ENCODE results near the gene ZBTB40. TPM values are rescaled to one million over a fixed set of nuclear protein-coding genes. Genes with fewer than 3 reads are reported as not detected.

The ZBTB40 gene
- polyA plus RNA-seq, 1 donor from 2014 or later: 5.0 TPM

GRCh38 chr1:22551591-22551990, 99.9 kb downstream of the ZBTB40 start:
- Mint-ChIP-seq H3K36me3 (peaks cover 2% of the 10 kb centered on the region), H3K27ac (no peak overlapping the region), H3K4me1 (peaks cover 0 to 2% (median 0%) of the 10 kb centered on the region in 3 donors), H3K4me3 (no peak overlapping the region), H3K27me3 (peaks cover 43% of the 10 kb centered on the region), H3K9me3 (no peaks in the 10 kb centered on the region)

GRCh38 chr1:22552021-22552420, 100.4 kb downstream of the ZBTB40 start:
- Mint-ChIP-seq H3K4me3 (no peak overlapping the region), H3K36me3 (peaks cover under 1% of the 10 kb centered on the region), H3K4me1 (peaks cover 0 to 4% (median 0%) of the 10 kb centered on the region in 3 donors), H3K9me3 (peaks cover 0 to 3% (median 0%) of the 10 kb centered on the region in 3 donors), H3K27ac (no peak overlapping the region), H3K27me3 (peaks cover 46% of the 10 kb centered on the region)

DNA sequence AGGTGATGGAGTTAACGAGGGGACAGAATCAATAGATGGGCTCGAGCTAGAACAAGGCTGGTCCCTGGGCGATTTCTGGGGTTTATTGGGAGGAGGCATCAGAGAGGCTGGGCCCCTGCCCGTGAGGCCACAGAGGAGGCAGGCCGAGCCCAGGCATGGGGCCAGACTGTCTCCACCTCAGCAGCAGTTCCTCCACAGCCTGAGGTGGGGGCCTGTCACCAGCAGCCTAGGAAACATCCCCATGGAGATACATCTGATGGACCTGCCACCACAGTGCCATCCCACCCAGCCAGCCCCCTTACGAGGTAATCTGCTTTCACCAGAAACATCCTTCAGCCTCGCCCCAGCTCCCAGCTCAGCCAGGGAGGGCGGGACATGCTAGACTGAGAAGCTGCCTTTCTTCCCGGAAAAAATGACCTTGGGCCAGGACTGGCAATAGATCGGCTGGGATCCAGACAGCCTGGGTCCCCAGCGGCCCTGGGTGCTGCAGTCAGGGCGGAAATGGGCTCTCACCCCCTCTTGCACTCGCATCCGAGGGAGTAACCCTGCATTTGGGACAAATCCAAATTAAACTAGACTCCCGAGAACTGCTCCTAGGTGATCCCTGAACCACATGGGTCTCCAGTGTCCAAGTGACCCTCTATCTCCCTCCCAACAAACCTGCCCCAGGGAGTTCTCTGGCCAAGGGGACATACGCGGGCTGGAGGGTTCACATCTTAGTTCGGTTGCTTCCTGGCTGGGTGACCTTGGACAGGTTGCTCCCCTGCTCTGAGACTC, 101.6 kb downstream of the ZBTB40 start:
- H3K27me3 Mint-ChIP-seq: peaks cover 52% of the 10 kb centered on the region
- H3K4me1 Mint-ChIP-seq: peaks cover 0 to 4% (median 0%) of the 10 kb centered on the region in 3 donors
- H3K36me3 Mint-ChIP-seq: no peaks in the 10 kb centered on the region

DNA sequence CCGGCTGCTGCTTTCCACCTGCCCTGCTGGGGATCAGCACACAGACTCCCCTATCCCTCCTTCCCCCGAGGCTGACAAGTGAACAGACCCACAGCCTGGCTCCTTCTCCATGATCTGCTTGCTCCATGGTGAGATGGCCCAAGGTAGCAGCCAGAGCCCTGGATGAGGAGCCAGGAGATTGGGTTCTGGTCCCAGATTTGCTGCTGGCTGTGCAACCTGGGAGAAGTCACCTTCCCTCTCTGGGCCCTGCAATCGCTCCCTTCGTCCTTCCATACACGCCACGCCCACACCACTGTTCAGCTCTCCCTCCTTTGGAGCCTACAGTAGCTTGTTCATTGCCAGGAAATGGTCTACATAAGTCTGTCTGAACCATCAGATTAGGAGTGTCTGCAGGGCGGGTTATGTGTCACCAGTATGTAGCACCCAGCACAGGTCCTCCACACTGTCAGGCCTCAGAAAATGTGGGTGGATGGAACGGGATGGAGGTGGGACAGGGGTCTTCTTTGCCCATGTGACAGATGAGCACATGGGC, 102.4 kb downstream of the ZBTB40 start:
- peaks cover 0 to 4% (median 0%) of the 10 kb centered on the region in 3 donors for H3K4me1 Mint-ChIP-seq
- peaks cover 0 to 3% (median 0%) of the 10 kb centered on the region in 3 donors for H3K9me3 Mint-ChIP-seq
- no peak overlapping the region for H3K27ac Mint-ChIP-seq
- H3K36me3 Mint-ChIP-seq: no peaks in the 10 kb centered on the region
- H3K4me3 Mint-ChIP-seq: no peak overlapping the region
- peaks cover 48% of the 10 kb centered on the region for H3K27me3 Mint-ChIP-seq

More for the DNA sequence above, 101.6 kb downstream of the ZBTB40 start:
- Mint-ChIP-seq H3K9me3 (peaks cover 0 to 3% (median 0%) of the 10 kb centered on the region in 3 donors), H3K4me3 (no peak overlapping the region), H3K27ac (no peak overlapping the region)

GRCh38 chr1:22555371-22555656, 103.7 kb downstream of the ZBTB40 start:
- no peak overlapping the region for H3K4me3 Mint-ChIP-seq
- peaks cover 0 to 3% (median 0%) of the 10 kb centered on the region in 3 donors for H3K9me3 Mint-ChIP-seq
- no peak overlapping the region for H3K27ac Mint-ChIP-seq
- H3K4me1 Mint-ChIP-seq: peaks cover 0 to 4% (median 0%) of the 10 kb centered on the region in 3 donors
- H3K27me3 Mint-ChIP-seq: peaks cover 50% of the 10 kb centered on the region
- H3K36me3 Mint-ChIP-seq: no peaks in the 10 kb centered on the region

GRCh38 chr1:22556391-22557104, 104.9 kb downstream of the ZBTB40 start:
- H3K27ac Mint-ChIP-seq: no peak overlapping the region
- H3K4me1 Mint-ChIP-seq: peaks cover 0 to 4% (median 0%) of the 10 kb centered on the region in 3 donors
- no peak overlapping the region for H3K4me3 Mint-ChIP-seq
- H3K9me3 Mint-ChIP-seq: peaks cover 0 to 3% (median 0%) of the 10 kb centered on the region in 3 donors
- no peaks in the 10 kb centered on the region for H3K36me3 Mint-ChIP-seq
- H3K27me3 Mint-ChIP-seq: peaks cover 52% of the 10 kb centered on the region

GRCh38 chr1:22557341-22557950, 105.8 kb downstream of the ZBTB40 start:
- H3K4me3 Mint-ChIP-seq: no peak overlapping the region
- H3K27ac Mint-ChIP-seq: no peak overlapping the region
- peaks cover 0 to 3% (median 0%) of the 10 kb centered on the region in 3 donors for H3K9me3 Mint-ChIP-seq

GRCh38 chr1:22562584-22563583, 111.2 kb downstream of the ZBTB40 start, which contains the start of gene EPHA8:
EPHA8 (plus strand) TSS chr1:22563489; CDS start chr1:22563636, 147 bp downstream.
- Mint-ChIP-seq H3K4me3 (peak within 1 kb of the TSS in 3 of 4 donors; percentile 25 to 75 (median 47)), H3K27ac (no peak within 1 kb of the TSS), H3K9me3 (no peaks in the 10 kb centered on the region), H3K4me1 (no peaks in the 10 kb centered on the region), H3K36me3 (no peaks in the 10 kb centered on the region), H3K27me3 (peaks cover 47% of the 10 kb centered on the region)

More at GRCh38 chr1:22557341-22557950, 105.8 kb downstream of the ZBTB40 start:
- H3K4me1 Mint-ChIP-seq: peaks cover 0 to 4% (median 0%) of the 10 kb centered on the region in 3 donors
- H3K27me3 Mint-ChIP-seq: peaks cover 59% of the 10 kb centered on the region
- no peaks in the 10 kb centered on the region for H3K36me3 Mint-ChIP-seq

- Mint-ChIP-seq H3K4me1 (no peaks in the 10 kb centered on the region), H3K27me3 (peaks cover 46% of the 10 kb centered on the region), H3K27ac (no peak overlapping the region), H3K9me3 (no peaks in the 10 kb centered on the region), H3K4me3 (peak overlapping the region in 3 of 4 donors; percentile 25 to 75 (median 47)), H3K36me3 (no peaks in the 10 kb centered on the region)
These were observed 112.3 kb downstream of the ZBTB40 start for GRCh38 chr1:22563671-22564602.

GRCh38 chr1:22566161-22566560, 114.5 kb downstream of the ZBTB40 start:
- H3K9me3 Mint-ChIP-seq: no peaks in the 10 kb centered on the region
- H3K4me1 Mint-ChIP-seq: no peaks in the 10 kb centered on the region
- no peak overlapping the region for H3K4me3 Mint-ChIP-seq
- no peaks in the 10 kb centered on the region for H3K36me3 Mint-ChIP-seq
- H3K27me3 Mint-ChIP-seq: peaks cover 29% of the 10 kb centered on the region
- H3K27ac Mint-ChIP-seq: no peak overlapping the region

GRCh38 chr1:22567197-22567596, 115.5 kb downstream of the ZBTB40 start:
- no peaks in the 10 kb centered on the region for H3K4me1 Mint-ChIP-seq
- no peaks in the 10 kb centered on the region for H3K9me3 Mint-ChIP-seq
- no peaks in the 10 kb centered on the region for H3K36me3 Mint-ChIP-seq
- peaks cover 20% of the 10 kb centered on the region for H3K27me3 Mint-ChIP-seq
- H3K4me3 Mint-ChIP-seq: no peak overlapping the region
- H3K27ac Mint-ChIP-seq: no peak overlapping the region

GRCh38 chr1:22567994-22568393, 116.3 kb downstream of the ZBTB40 start:
- Mint-ChIP-seq H3K27me3 (peaks cover 14% of the 10 kb centered on the region), H3K27ac (no peak overlapping the region), H3K4me1 (no peaks in the 10 kb centered on the region), H3K36me3 (no peaks in the 10 kb centered on the region), H3K9me3 (no peaks in the 10 kb centered on the region), H3K4me3 (no peak overlapping the region)

GRCh38 chr1:22569269-22569668, 117.6 kb downstream of the ZBTB40 start:
- H3K4me1 Mint-ChIP-seq: no peaks in the 10 kb centered on the region
- H3K9me3 Mint-ChIP-seq: no peaks in the 10 kb centered on the region
- no peaks in the 10 kb centered on the region for H3K36me3 Mint-ChIP-seq
- peaks cover 11% of the 10 kb centered on the region for H3K27me3 Mint-ChIP-seq
- H3K4me3 Mint-ChIP-seq: no peak overlapping the region
- no peak overlapping the region for H3K27ac Mint-ChIP-seq

All from IgD-negative memory B cell (primary cell).